Epithelial cell of prostate (primary cell): ENCODE data around the gene CYSRT1.
A peak's percentile ranks its signal among the peaks of the same experiment; 100 is the strongest.

Experiments
- DNase-seq: peaks from one replicate; pipeline ENCODE4 v3.0.0-alpha.2; 2011; ENCODE audit warnings: low read depth, low spot score
- H3K27ac ChIP-seq: fragments of 450-650 bp; 2 replicates; pipeline ENCODE4 v1.5.1; 2017; ENCODE audit warnings: mild to moderate bottlenecking

CYSRT1 gene

GRCh38 chr9:137224830-137225694 is at the start of gene CYSRT1:
Gene CYSRT1 (plus strand): TSS chr9:137225174. CDS start chr9:137225622, 448 bp downstream.
- DNase-seq, result no peak
- peak within 1 kb of the TSS; percentile 94 for H3K27ac ChIP-seq

DNA sequence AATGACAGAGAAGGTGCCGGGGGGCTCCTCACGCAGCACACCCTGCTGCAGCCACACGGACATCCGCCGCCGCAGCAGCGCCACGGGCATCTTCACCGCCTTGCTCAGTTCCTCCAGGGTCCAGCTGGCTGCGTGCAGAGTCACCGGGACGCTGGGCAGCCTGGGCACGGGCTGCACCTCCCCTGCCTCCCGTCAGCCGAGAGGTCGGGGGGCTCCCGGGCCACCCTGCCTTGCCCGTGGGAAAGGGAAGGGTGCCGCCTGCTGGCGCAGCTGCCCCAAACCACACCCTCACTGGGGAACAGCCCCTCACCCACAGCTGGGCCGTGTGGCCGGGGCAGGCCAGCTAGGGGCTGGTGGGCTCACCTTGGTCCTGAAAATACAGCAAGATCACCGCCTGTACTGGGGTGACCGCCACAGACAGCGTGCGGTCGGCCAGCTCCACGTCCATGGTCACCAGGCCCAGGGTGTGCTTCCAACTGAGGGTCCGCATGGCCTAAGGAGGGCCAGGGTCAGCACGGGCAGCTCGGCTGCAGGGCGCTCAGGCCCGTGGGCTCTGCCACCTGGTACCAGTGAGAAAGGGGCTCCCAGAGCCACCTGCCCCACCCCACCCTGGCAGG is 49.5 kb upstream of the CYSRT1 start:
- DNase-seq, result no peak
- H3K27ac ChIP-seq, result no peak overlapping the region

- DNase-seq, result no peak
- H3K27ac ChIP-seq, result no peak overlapping the region
Measured at GRCh38 chr9:137176302-137177182, 48.4 kb upstream of the CYSRT1 start.

DNA sequence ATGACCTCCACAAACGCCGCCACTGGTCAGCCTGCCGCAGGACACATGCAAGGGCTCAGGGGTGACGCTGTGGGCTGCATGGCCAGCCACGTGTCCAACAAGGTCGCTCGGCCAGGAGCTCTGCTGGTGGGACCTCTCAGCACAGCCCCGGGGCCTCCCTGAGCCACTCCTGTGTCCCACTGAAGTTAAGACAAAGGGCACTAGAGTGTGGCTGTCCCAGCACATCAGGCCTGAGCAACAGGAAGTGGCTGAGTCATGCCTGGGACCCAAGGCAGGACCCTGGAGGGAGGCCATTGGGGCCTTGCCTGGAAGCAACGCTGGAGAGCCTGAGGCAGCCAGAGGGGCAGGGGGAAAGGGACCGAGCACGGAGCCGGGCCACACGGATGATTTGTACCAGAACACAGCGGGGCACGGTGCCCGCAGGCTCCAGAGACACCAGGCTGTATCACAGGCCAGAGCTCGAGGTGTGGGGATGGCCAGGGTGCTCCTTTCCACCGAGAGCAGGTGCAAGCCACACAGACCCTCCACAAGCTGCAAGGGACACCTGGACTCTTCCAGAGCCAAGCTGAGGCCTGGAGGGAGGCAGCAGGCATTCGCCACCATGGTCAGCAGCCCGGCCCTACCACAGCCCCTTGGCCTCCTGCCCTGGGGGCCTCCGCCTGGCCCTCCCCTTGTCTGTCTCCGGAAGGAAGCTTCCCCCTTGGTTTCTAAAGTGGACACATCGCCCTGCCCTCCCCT is 46.6 kb upstream of the CYSRT1 start:
- H3K27ac ChIP-seq, result no peak overlapping the region
- DNase-seq, result no peak

- no peak overlapping the region for H3K27ac ChIP-seq
- DNase-seq, result no peak
Measured at GRCh38 chr9:137178939-137179630, 45.9 kb upstream of the CYSRT1 start.

DNA sequence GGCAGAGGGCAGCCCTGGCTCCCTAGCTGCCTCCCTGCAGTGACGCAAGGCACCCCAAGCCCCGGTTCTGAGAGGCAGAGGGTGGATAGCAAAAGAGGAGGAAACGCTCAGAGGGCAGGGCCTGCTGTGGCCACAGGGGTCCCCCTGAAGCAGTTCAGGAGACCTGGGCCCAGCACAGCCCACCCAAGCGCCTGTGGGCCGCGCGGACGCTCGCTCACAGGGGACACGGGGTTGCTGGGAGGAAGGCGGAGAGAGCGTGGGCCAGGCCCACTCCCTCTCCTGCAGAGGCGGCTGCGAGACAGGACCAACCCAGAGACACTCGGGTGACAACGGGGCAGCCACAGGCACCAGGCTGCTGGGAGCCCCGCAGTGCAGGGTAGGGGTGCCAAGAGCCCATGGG is 45.2 kb upstream of the CYSRT1 start:
- no peak overlapping the region for H3K27ac ChIP-seq
- no peak for DNase-seq

DNA sequence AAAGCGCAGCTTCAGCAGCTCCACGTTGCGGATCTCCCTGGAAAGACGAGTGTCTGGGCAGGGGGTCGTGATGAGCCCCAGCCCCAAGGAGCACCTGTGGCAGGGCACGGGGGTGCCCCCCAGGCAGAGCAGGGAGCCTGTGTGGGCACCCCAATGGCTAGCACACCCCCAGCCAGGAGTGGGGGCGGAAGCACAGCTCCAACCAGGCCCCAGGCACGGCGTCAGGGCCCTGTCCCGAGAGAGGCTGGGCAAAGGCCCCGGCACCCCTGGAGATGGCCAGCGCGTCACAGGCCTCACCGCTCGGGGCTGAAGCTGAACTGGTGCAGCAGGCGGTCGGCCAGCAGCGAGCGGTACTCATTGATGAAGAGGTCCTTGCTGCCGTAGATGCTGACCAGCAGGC is 44.5 kb upstream of the CYSRT1 start:
- H3K27ac ChIP-seq, result no peak overlapping the region
- no peak for DNase-seq

- DNase-seq, result no peak
- H3K27ac ChIP-seq, result no peak overlapping the region
Measured at GRCh38 chr9:137181680-137182079, 43.3 kb upstream of the CYSRT1 start.

GRCh38 chr9:137182836-137183235 is 42.1 kb upstream of the CYSRT1 start:
- no peak for DNase-seq
- no peak overlapping the region for H3K27ac ChIP-seq

DNA sequence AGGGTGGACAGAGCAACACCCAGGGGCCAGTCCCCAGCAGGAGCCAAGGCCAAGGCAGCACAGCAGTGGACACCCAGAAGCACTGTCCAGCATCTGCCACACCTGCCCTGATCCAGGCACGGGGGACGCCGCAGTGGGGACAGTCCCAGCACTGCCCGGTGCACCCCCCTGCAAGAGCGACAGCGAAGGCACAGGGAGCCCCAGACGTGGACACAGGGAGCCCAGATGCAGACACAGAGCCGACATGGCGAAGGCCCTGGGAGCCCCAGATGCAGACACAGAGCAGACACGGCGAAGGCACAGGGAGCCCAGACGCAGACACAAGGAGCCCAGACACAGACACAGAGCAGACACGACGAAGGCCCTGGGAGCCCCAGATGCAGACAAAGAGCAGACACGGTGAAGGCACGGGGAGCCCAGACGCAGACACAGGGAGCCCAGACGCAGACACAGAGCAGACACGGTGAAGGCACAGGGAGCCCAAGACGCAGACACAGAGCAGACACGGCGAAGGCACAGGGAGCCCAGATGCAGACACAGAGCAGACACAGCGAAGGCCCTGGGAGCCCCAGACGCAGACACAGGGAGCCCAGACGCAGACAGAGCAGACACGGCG is 40.9 kb upstream of the CYSRT1 start:
- no peak overlapping the region for H3K27ac ChIP-seq
- DNase-seq, result no peak

- no peak for DNase-seq
Measured at GRCh38 chr9:137184881-137185660, 39.9 kb upstream of the CYSRT1 start.

DNA sequence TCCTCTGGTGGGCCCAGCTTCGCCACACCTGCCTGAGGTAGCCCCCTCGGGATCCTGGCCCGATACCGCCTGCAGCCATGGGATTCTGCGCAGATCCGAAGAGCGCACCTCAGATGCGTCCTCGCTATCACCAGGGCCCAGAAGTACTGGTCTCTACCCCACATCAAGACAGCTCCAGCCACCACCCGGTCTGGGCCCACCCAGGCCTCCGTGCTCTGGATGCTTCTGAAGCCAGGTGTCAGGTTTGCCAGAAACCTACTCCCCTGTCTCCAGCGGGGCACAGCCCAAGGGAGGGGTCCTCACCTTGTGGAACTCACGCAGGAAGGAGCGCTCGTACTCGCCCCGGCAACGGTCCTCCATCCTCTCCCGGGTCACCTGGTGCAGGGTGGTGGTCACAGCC is 39.1 kb upstream of the CYSRT1 start:
- H3K27ac ChIP-seq, result no peak overlapping the region
- no peak for DNase-seq

More at GRCh38 chr9:137184881-137185660, 39.9 kb upstream of the CYSRT1 start:
- no peak overlapping the region for H3K27ac ChIP-seq

DNA sequence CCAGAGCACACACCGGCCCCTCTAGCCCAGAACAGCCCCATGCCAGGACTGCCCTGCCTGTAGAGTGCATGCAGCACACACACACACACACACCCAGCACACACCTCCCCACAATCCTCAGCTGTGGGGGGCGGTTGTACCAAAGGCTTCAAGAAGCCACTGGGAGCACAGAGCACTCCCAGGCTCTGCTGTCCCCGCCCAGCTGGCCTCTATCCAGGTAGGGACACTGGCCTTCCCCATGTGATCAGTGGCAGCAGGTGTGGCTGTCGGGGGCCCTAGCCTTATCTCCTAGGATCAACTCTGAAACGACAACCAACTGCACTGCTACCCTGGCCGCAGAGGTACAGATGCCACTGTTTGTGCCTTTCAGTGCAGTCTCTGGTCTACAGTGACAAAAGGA is 38.6 kb upstream of the CYSRT1 start:
- no peak overlapping the region for H3K27ac ChIP-seq
- no peak for DNase-seq

GRCh38 chr9:137187386-137187785 is 37.6 kb upstream of the CYSRT1 start:
- H3K27ac ChIP-seq, result no peak overlapping the region

DNA sequence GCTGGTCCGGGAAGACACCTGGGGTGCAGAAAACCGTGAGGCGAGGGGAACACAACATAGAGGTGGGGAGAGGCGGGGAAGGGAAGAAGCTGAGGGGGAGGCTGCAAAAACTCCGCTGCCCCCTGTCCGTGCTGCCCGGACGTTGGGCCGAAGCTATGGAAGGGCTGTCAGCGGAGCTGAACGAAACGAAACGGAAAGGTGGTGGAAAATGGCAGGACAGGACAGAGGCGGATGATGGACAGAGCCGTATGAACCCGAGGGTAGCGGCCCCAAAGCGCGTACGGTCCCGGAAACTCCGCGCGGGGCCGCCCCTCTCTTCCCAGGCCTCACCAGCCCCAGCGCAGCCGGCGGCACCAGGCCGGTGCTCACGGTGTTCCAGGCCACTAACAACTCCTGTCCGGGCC is 36.9 kb upstream of the CYSRT1 start:
- DNase-seq, result no peak
- peak overlapping the region; percentile 96 for H3K27ac ChIP-seq

More at GRCh38 chr9:137187386-137187785, 37.6 kb upstream of the CYSRT1 start:
- DNase-seq, result no peak

GRCh38 chr9:137188490-137189296 is 36.3 kb upstream of the CYSRT1 start, which contains the start of the genes ANAPC2 and SSNA1:
Gene ANAPC2 (minus strand): TSS chr9:137188560. CDS start chr9:137188532, 28 bp downstream.
Gene SSNA1 (plus strand): TSS chr9:137188676. CDS start chr9:137188727, 51 bp downstream.
- peak; percentile 77 for DNase-seq
- H3K27ac ChIP-seq, result peak within 1 kb of the TSS; percentile 96
